Testis (tissue), 2 donors: Measurements from ENCODE around the gene USP15.

Source experiments
- POLR2A ChIP-seq: fragments of 450-650 bp; IDR thresholded peaks from one replicate; pipeline ENCODE4 v1.6.1; 2017; ENCODE audit warnings: antibody characterized with exemption, mild to moderate bottlenecking, moderate library complexity
- TF ChIP-seq, protein P1 (sequence below), 3 experiments: fragments of 450-650 bp in 2 of 3; fragments of 200-600 bp in 1 of 3; sonication (generic) in 1 of 3; IDR thresholded peaks; one replicate each; pipeline ENCODE4 v1.5.1; 2016 to 2019; ENCODE audit warnings: antibody characterized with exemption in 3 of 3, mild to moderate bottlenecking in 2 of 3, moderate library complexity in 1 of 3

DNA sequence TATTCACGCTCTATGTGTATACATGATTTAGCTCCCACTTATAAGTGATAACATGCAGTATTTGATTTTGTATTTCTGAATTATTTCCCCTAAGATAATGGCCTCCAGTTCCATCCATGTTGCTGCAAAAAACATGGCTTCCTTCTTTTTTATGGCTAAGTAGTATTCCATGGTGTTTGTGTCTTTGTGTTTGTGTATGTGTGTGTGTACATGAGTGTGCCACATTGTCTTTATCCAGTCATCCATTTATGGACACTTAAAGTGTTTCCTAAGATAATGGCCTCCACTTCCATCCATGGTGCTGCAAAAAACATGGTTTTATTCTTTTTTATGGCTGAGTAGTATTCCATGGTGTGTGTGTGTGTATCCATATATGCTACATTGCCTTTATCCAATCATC is 25.1 kb downstream of the USP15 start:
- TF ChIP-seq POLR2A, result no peak
- TF ChIP-seq, protein P1, sequence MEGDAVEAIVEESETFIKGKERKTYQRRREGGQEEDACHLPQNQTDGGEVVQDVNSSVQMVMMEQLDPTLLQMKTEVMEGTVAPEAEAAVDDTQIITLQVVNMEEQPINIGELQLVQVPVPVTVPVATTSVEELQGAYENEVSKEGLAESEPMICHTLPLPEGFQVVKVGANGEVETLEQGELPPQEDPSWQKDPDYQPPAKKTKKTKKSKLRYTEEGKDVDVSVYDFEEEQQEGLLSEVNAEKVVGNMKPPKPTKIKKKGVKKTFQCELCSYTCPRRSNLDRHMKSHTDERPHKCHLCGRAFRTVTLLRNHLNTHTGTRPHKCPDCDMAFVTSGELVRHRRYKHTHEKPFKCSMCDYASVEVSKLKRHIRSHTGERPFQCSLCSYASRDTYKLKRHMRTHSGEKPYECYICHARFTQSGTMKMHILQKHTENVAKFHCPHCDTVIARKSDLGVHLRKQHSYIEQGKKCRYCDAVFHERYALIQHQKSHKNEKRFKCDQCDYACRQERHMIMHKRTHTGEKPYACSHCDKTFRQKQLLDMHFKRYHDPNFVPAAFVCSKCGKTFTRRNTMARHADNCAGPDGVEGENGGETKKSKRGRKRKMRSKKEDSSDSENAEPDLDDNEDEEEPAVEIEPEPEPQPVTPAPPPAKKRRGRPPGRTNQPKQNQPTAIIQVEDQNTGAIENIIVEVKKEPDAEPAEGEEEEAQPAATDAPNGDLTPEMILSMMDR (IDR thresholded peaks at IDR 0.05), result no peak
